Esophagus squamous epithelium (tissue), 5 donors: ENCODE measurements around the gene GLP2R. TPM values are rescaled to one million over a fixed set of nuclear protein-coding genes. Genes with fewer than 3 reads are reported as not detected.
"Not testable (repeated sequence)": the region's sequence is repeated elsewhere in the genome, so short reads cannot be mapped to it uniquely, and the experiment has no call there.

Source experiments
- DNase-seq: peaks from one replicate; lab custom pipeline; 2025; lab: John Stamatoyannopoulos, UW
- H3K27ac ChIP-seq, 4 donors: fragments of 200-600 bp; sonication (generic); one replicate each; pipeline ENCODE4 v1.5.1; 2016 to 2019; ENCODE audit warnings: mild to moderate bottlenecking in 1 of 4
- H3K27me3 ChIP-seq, 4 donors: fragments of 200-600 bp; sonication (generic); 1 replicate in 3 of 4; 2 replicates in 1 of 4; pipeline versions ENCODE4 v1.5.1 to v1.6.0; 2017 to 2021; ENCODE audit warnings: antibody characterized with exemption in 1 of 4
- H3K36me3 ChIP-seq, 3 donors: fragments of 200-600 bp; sonication (generic); one replicate each; pipeline ENCODE4 v1.5.1; 2016 to 2019
- H3K4me1 ChIP-seq, 3 donors: fragments of 200-600 bp; sonication (generic); one replicate each; pipeline ENCODE4 v1.5.1; 2017 to 2019
- H3K4me3 ChIP-seq, 4 donors: fragments of 200-600 bp; sonication (generic); 1 replicate in 3 of 4; 2 replicates in 1 of 4; pipeline ENCODE4 v1.5.1; 2016 to 2019; ENCODE audit warnings: mild to moderate bottlenecking in 2 of 4, moderate library complexity in 1 of 4
- H3K9me3 ChIP-seq, 3 donors: fragments of 200-600 bp; sonication (generic); one replicate each; pipeline ENCODE4 v1.5.1; 2016 to 2019
- CTCF ChIP-seq, 6 experiments: fragments of 450-650 bp in 4 of 6; fragments of 200-600 bp in 2 of 6; sonication (generic) in 2 of 6; IDR thresholded peaks; one replicate each; pipeline ENCODE4 v1.5.1; 2016 to 2019; ENCODE audit warnings: antibody characterized with exemption in 6 of 6, mild to moderate bottlenecking in 4 of 6, moderate library complexity in 4 of 6
- POLR2A ChIP-seq, 4 donors: fragments of 450-650 bp; IDR thresholded peaks; one replicate each; pipeline ENCODE4 v1.6.1; 2017; ENCODE audit warnings: antibody characterized with exemption in 4 of 4, mild to moderate bottlenecking in 4 of 4, moderate library complexity in 3 of 4
- WGBS, 2 donors: methylation state at CpG; one replicate each; pipeline ENCODE4 v1.1.5; 2018; 5-methylcytosine and 5-hydroxymethylcytosine counted together
- intact Hi-C: fragments of 100-400 bp; cut with DNase I; formaldehyde crosslinking; loops from one replicate; pipeline ENCODE4 v1.15.0; 2022
- total RNA-seq, 4 donors: library from RNA; depleted of rRNA; stranded (reverse); fragments of >200 nt; gene quantifications; one replicate each; pipeline ENCODE4 v1.1.0, GENCODE V29; 2016
- donor health status: DM: yes; HTN: yes; CAD: no.

The GLP2R gene, protein sequence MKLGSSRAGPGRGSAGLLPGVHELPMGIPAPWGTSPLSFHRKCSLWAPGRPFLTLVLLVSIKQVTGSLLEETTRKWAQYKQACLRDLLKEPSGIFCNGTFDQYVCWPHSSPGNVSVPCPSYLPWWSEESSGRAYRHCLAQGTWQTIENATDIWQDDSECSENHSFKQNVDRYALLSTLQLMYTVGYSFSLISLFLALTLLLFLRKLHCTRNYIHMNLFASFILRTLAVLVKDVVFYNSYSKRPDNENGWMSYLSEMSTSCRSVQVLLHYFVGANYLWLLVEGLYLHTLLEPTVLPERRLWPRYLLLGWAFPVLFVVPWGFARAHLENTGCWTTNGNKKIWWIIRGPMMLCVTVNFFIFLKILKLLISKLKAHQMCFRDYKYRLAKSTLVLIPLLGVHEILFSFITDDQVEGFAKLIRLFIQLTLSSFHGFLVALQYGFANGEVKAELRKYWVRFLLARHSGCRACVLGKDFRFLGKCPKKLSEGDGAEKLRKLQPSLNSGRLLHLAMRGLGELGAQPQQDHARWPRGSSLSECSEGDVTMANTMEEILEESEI
- total RNA-seq: under 1 TPM in 3 of 4 donors, not detected in 1; 0.21 to 0.95 (median 0.31) TPM

DNA sequence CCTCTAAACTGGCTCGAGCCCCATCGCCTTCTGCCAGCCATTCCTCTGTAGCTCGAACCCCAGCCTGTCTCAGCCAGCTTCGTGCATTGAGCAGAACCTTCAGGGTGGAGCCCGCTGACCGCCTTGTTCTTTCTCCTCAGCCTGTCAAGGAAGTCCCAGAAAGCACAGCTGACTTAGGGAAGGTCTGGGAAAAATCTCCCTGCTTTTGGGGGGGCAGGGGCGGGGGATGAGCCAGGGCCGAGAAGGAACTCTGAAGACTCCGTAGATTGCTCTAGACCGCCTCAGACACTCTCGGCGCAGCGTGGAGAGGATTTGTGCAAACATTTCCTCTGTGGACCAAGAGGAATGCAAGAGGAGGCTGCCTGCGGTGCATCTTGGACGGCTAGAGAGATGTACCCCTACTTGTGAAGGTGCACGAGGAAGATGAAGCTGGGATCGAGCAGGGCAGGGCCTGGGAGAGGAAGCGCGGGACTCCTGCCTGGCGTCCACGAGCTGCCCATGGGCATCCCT is at the start of gene GLP2R:
Gene GLP2R (plus strand): TSS at position 284 of the 510 bp plus-strand sequence. CDS start 140 bp downstream, at position 424.
- intact Hi-C loops: no loop called here
- H3K9me3 ChIP-seq: no peaks in the 10 kb centered on the region
- no peaks in the 10 kb centered on the region for H3K4me1 ChIP-seq
- H3K36me3 ChIP-seq: no peaks in the 10 kb centered on the region
- peaks cover 0 to 7% (median 0%) of the 10 kb centered on the region in 4 donors for H3K27me3 ChIP-seq
- no peak for DNase-seq
- H3K27ac ChIP-seq: no peak within 1 kb of the TSS
- no peak within 1 kb of the TSS for H3K4me3 ChIP-seq
- 59 to 62% methylated on average over 10 to 13 of the region's 21 CpGs for WGBS, 2 donors
- TF ChIP-seq POLR2A (IDR thresholded peaks at IDR 0.05): no peak
- no peak for TF ChIP-seq CTCF (IDR thresholded peaks at IDR 0.05)

DNA sequence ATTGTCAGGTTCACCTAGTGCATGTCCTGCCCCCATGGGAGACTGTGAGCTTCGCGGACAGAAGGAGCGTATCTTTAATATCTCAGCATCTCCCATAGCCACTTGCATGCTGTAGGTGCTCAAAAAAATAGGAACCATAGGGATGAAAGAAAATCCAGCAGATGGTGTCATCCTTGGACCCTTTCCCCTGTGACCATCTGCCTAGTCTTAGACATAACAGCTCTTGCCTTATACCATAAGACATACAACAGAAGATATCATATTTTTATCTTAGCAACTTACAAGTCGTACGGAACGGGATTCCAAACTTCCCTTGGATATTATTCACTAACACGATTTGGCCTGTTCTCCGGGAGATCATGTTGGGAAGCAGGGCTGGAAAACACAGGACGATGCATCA is 48.8 kb upstream of the GLP2R start:
- intact Hi-C loops: no loop called here
- H3K36me3 ChIP-seq: no peaks in the 10 kb centered on the region
- H3K4me1 ChIP-seq: no peaks in the 10 kb centered on the region
- no peak for DNase-seq
- peaks cover 0 to 17% (median 0%) of the 10 kb centered on the region in 4 donors for H3K27me3 ChIP-seq
- no peak for TF ChIP-seq POLR2A (IDR thresholded peaks at IDR 0.05)
- no peak for TF ChIP-seq CTCF (IDR thresholded peaks at IDR 0.05)
- no peak overlapping the region for H3K4me3 ChIP-seq
- no peak overlapping the region for H3K27ac ChIP-seq
- 84 to 86% methylated on average over 9 of the region's 9 CpGs for WGBS, 2 donors
- H3K9me3 ChIP-seq: no peaks in the 10 kb centered on the region

DNA sequence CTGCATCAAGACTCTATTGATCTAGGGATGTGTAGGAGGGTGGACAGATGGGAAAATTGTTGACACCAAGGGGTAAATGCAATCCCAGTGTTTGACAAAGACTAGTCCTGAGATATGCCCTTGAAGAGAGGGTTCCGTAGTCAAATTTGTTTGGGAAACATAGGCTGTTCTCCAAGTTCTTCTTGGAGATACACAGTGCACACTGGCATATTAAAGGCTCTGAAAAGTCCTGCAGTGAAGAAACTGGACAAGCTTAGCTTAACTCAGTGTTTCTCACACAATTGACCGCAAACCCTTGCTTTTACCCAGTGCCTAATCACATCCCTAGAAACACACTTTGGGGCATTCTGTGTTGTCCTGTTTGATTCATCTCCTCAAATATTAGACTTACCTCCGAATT is 45.2 kb upstream of the GLP2R start:
- no peaks in the 10 kb centered on the region for H3K9me3 ChIP-seq
- intact Hi-C loops: no loop called here
- 71 to 85% methylated on average over 3 of the region's 3 CpGs for WGBS, 2 donors
- H3K36me3 ChIP-seq: no peaks in the 10 kb centered on the region
- DNase-seq: no peak
- TF ChIP-seq CTCF (IDR thresholded peaks at IDR 0.05): no peak
- no peak for TF ChIP-seq POLR2A (IDR thresholded peaks at IDR 0.05)
- H3K27me3 ChIP-seq: peaks cover 0 to 17% (median 0%) of the 10 kb centered on the region in 4 donors
- no peak overlapping the region for H3K27ac ChIP-seq
- H3K4me1 ChIP-seq: no peaks in the 10 kb centered on the region
- H3K4me3 ChIP-seq: no peak overlapping the region

DNA sequence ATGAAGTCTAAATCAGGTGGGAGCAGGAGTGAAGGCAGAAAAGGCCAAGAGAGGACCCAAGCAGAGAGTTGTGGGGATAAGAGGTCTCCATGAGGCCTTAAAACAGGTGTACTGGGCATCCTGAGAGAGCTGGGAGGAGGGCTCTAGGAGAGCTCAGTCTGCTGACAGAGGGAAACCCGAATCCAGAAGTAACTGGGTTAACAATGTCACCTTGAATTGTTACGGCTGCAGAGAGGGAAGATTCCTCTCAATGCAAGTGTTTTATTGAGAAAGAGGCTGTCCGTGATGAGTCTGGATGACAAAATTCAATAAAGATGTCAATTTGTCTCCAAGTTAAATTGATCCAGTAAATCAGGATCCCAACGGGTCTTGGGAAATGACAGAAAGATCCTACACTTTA is 42.7 kb upstream of the GLP2R start:
- Histone ChIP-seq H3K4me3 (no peak overlapping the region), H3K27me3 (peaks cover 0 to 17% (median 0%) of the 10 kb centered on the region in 4 donors), H3K36me3 (no peaks in the 10 kb centered on the region), H3K9me3 (no peaks in the 10 kb centered on the region), H3K27ac (no peak overlapping the region), H3K4me1 (no peaks in the 10 kb centered on the region)
- DNase-seq: no peak
- WGBS, 2 donors: 67 to 80% methylated on average over 4 of the region's 4 CpGs
- TF ChIP-seq POLR2A (IDR thresholded peaks at IDR 0.05) (no peak), CTCF (IDR thresholded peaks at IDR 0.05) (no peak)
- intact Hi-C loops: no loop called here

GRCh38 chr17:9783465-9783864 is 42.3 kb upstream of the GLP2R start:
- H3K27ac ChIP-seq, intact Hi-C loops, H3K36me3 ChIP-seq, H3K4me1 ChIP-seq, H3K4me3 ChIP-seq, DNase-seq, H3K9me3 ChIP-seq: not testable (repeated sequence)
- WGBS, 2 donors: 89 to 92% methylated on average over 5 of the region's 5 CpGs
- H3K27me3 ChIP-seq: peaks cover 0 to 17% (median 0%) of the 10 kb centered on the region in 4 donors
